CD4-positive, alpha-beta T cell treated with Interferon alpha-2 for 1 hour (primary cell): ENCODE measurements around the gene DCC.

Experiments used
- DNase-seq, 2 donors: peaks; one replicate each; pipeline ENCODE4 v3.0.0-alpha.2; 2020 to 2022

The DCC gene

DNA sequence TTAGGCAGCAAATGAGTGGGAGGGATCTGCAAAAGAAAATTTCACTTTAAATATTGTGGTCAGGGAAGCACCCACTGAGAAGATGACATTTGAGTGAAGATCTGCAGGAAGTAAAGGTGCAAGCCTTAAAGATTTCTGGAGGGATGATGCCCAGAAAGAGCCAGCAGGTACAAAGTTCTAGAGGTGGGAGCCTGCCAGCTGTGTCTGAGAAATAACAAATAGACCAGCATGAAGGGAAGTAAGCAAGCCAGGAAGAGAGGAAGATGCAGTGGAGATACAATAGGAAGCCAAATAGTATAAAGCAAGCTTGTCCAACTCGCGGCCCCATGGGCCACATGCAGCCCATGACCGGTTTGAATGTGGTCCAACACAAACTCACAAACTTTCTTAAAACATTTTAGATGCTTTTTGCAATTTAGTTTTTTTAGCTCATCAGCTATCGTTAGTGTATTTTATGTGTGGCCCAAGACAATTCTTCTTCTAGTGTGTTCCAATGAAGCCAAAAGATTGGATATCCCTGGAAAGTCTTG lies 489.9 kb downstream of the DCC start:
- DNase-seq: no peak

DNA sequence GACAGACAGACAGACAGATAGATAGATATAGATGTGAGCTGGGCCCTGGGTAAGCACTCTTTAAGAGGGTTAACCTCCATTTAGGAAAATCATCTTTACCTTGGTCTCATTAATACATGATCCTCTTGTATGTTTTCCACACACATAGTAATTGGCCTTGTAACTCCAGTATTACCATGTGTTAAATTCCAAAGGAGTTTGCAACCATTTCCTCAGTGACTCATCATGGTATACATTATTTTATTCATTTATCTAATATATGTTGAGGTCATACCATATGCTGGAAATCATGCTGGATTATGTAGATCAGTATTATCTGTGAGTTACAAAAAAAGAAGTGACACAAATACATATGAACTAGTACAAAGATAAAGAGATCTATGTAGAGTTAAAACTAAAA lies 504.3 kb downstream of the DCC start:
- no peak for DNase-seq

DNA sequence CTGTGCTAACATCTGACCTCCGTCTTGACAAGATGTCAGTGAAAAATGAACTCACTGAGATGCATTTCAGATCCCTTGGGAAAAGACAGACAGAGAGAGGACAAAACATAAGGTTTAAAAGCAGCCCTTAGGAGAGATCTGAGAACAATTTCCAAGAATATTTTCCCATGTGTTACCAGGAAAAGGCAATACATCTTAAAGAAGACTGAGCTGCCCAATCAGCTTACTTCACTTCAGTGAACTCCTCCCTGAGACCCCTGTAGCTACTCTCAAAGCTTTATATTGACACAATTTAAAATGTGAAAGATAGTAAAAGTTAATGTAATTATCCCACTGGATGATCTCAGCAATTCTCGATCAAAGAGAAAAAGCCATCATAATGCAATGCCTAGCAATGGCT lies 505.0 kb downstream of the DCC start:
- DNase-seq: no peak

DNA sequence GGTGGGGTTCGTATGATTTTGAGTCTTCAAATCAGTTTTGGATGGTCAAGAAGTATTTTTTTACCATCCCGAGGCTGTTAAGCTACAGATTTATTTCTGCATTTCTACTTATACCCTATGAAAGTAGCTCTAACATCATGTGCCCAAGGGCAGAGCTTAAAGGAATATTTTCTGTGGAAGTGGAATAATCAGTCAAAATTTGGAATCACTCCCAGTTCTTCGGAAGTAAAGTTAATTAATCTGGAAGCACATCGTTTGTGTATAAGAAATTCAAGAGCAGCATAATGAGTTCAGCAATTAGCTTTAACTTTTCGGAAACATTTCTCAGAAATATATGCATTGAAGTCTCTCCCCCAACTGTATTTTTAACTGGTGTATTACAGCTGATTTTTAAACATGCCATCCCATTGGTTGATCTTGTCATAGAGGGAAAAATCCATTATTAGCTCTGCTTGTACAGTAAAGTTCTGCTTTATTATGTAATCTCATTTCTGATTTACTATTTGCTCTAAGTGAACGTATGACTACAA lies 510.1 kb downstream of the DCC start:
- no peak for DNase-seq

DNA sequence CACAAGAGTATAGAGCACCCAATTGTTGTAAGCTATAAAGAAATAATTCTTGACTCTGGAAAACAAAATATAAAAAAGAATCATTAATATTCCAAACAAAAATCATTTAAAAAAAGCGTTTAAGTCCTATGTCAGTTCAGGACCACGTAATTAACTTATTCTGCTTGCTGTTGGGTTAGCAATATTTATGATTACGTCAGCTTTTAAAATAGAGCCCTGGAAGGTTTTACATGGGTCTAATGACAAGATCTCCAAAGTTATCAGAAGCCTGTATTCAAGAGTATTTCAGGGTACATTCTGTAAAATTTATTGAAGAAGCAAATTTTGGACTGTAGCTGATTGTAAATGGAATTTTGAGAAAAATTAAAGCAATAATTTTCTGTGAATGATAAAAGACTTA lies 521.6 kb downstream of the DCC start:
- DNase-seq: no peak

DNA sequence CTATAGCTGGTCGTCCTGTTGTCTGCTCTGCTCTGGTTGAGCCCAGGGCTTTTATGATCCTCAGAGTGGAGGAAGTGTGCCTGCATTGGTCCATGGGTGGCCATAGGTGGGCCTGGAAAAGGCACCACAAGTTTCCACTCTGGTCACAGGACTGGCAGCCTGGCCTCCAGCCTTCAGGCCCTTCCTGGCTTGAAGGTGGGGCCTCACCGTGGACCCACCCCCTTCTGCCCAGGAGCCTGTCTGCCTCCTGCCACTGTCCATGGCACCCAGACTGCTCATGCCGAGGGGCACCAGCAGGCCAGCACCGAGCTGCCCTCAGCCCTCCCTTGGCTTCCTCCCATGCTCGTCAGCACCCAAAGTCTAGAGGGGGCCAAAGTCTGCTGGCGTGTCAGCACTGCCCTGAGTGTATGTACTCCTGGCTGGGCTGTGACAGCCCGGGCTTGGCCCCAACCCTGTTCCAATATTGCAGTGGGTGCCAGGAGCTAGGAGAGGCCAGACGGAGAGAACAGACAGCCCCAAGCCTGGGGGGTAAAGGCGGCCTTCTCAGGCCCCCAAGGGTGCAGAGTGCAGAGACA lies 529.4 kb downstream of the DCC start:
- no peak for DNase-seq

DNA sequence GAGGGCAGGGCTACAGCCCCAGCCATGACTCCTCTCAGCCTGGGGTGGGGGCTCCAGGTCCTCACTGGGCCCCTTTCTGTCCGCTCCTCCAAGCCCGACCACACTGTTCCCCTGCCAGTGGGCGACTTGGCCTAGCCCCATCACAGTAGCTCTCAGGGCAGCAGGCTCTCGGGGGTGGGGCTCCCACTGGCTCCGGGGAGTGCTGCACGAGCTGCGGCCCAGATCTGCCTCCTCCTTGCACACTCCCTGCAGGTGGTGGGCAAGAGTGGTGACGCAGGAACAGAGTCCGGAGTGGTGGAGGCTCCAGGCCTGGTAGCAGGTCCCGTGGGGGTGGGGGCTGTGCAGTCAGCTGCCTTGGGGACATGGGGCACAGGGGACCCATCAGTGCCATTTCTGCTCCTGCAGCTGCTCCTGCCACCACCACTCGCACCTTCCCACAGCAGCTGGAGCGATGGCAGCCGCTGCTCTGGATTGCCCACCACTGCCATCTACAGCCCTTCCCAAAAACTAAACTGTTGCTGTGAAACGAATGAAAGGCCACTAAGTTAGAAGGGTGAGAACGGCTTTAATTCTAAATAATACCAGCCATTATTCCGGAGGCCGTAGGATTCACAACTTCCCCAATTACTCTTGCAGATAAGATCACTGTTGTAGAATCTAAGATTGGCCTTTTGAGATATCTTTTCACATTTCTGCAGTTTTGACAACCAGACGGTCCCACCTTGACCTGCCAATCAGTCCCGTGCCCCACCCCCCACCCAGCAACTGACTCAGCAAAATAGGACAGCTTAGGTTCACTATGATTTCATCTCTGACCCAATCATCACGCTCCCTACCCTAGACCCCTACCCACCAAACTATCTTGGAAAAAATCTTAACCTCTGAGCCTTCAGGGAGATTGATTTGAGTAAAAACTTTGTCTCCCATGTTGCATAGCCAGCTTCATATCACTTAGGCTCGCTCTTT lies 530.2 kb downstream of the DCC start:
- no peak for DNase-seq

DNA sequence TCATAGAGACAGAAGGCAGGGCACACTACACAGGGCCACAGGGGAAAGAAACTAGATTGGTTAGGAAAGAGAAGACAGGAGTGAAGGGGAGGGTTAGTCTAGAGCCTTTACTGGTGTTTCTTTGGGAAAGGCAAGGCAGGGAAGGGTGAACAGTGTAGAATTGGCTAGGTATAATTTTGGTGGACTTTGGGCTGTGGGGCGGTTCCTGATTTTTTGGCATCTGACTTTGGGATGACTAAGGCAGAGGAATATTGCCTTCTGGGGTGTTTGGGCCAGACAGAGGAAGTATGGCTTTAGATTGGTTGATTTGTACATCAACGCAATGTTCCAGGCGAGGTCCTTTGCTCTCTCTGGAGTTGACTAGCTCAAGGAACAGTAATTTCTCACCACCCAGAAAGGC lies 534.8 kb downstream of the DCC start:
- no peak for DNase-seq

DNA sequence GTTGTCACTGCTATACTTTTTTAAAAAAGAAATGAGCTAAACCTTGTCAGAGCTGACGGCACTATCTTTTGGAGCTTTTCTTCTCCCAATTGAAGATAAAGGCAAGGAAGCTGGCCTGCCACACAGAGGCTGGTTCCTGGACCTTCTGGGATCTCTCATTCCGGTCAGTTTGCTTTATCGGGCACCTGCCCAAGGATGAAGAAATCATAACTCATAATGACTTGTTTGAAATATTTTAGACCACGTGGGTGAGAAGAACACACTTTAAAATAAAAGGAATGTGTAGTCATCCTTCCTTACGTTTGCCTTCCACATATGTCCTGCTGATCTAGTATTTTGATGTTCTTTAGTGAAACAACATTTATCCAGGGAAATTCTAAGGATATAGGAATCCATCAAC lies 535.7 kb downstream of the DCC start:
- no peak for DNase-seq

DNA sequence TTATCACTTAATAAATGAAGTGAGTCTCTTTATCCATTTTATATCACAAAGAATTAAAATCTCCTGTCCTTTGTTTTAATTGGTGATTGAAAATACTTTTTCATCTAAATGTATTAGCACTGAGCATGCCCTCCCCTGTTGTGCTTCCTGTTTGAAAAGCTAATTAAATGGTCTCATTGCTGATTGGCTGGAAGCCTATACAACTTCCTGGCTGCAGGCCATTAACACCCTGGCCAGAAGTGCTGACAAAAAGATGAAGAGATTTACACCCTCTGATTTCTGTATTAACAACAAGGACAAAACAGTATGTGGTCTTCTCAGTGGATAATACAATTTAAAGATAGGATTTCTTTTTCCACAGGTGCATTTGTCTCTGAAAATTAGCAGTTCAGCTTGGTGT lies 548.0 kb downstream of the DCC start:
- DNase-seq: no peak

DNA sequence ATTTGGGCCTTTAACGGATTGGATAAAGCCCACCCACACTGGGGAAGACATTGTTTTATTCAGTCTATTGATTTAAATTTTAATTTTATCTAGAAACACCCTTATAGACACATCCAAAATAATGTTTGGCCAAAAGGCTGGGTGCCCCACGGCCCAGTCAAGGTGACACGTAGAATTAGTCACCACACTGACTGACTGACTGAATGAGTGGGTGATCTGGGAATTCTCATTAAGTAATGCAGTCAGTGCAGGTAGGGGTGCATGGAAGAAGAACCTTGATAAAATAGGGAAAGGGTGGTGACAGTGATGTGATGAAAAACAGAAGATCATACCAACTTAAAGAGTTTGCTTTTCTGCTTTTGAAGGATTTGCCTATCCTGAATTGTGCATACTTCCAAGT lies 554.8 kb downstream of the DCC start:
- DNase-seq: no peak

DNA sequence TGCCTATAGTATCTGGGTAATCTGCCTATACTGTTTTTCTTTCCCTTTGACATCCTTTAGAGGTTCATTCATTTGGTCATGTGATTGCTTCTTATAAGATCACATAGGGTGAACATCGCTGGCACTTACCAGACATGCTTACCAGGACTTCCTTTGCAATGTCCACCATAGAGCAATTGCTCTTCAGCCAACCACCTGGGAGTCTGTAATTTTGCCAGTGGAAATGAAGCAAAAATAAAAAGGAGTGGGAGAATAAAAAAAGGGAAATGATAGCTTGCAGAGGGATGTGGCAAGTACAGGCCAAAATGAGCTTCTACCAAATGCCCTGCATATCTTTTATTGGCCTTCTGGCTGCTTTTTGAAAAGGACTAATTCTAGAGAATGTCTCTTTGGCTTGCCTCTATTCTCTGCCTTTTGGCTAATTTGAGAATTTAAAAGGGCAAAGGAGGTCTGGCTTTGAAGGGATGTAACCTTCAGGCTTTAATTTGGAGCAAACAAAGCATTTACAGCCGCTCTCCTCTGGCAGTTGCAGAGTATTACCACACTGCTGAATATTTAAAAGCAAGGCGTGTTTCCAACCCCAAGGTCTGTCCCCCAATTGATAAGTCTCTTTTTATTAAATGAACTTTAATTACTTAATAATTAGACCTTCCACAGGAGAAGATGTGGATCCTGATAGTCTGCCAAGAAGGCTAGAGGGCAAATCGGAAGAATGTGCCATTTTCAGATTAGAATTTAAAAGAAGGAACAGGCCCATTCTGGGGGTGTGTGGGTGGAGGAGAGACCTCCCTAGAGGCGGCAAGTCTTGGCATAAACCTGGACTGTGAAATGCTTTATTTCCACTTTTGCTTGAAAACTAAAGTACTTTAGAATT lies 557.9 kb downstream of the DCC start:
- DNase-seq: no peak

DNA sequence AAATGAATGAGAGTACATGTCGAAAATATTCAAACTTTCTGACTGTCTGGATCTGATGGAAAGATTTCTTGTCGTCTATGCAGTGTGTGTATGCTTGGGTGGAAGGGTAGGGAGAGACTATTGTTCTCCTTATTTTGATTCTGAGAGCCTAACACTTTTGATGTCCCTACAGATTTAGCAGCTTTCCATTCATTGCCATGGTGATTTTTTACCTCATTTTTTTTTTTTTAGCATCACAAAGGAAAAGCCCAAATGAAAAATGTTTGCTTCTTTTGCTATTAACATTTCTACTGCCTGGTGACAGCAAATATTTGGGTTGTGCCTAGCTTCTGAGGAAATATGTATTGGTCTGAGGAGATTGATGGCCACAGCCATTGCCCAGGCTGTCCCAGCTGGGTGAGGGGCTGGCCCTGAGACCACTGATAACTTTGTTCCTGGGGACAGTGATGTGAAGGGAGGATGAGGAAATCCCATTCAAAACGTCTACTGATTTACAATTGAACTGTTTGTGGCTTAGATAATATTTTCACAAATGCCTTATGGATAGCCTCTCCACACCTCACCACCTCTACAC lies 558.6 kb downstream of the DCC start:
- no peak for DNase-seq

DNA sequence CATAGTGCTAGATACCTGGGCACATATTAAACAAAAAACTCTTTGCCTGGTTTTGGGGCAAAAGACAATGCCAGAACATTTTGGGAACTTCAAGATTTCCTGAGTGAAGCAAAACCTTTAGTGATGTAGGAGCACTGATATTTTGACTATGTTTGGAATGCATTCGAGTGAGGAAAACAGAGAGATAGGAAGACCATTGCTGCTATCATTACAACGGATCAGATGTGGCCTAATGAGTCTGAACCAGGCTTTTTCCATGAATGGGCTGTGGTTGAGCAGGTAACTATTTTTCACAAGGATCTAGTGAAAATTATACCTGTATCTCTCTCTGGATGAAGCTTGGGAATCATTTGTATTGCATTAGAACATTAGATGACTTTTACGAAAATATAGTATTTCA lies 562.2 kb downstream of the DCC start:
- DNase-seq: no peak

DNA sequence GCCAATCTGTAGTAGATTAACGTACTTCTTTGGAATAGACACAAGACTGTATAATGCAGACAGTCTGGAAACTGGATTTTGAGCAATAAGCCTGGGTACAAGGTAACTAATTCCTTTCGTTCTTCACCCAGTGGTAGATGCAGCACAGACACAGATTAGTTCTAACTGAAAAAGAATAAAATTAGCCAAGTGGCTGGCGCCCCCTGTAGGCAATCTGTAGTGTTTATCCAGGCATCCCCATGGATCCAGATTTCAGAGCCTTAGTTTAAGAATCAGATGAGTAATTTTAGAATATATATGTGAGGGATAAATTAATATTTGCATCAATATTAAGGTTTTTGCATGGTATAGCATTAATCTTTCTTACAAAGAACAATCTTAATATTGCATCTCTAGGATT lies 563.9 kb downstream of the DCC start:
- no peak for DNase-seq

DNA sequence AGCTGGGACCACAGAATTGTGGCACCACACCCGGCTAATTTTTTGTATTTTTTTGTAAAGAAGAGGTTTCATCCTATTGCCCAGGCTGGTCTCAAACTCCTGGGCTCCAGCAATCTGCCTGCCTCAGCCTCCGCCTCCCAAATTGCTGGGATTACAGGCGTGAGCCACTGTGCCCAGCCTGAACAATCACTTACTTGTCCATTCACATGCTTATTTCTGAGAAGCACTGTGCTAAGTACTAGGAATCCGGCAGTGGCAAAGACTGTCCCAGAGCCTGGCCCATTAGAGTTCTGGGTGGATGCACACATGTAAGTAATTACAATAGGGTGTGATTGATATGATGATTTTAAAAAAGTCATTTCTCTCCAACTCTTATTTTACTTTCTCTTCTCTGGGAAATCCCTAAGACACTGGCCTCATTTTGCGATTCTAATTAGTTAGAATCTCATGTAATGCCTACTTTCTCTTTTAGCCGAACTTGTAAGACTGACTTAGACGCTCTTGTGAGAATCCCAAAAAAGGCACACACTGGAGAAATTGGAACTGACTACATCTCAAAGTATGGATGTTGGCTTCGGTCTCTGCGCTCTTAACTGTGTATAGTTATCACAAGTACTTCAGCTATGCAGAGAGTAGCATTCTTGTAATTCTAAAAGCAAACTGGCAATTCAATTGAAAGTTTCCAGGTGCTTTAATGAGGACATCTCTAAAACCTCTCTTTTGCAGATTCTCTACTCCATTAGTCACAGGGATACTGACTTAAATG lies 567.7 kb downstream of the DCC start:
- DNase-seq: no peak

DNA sequence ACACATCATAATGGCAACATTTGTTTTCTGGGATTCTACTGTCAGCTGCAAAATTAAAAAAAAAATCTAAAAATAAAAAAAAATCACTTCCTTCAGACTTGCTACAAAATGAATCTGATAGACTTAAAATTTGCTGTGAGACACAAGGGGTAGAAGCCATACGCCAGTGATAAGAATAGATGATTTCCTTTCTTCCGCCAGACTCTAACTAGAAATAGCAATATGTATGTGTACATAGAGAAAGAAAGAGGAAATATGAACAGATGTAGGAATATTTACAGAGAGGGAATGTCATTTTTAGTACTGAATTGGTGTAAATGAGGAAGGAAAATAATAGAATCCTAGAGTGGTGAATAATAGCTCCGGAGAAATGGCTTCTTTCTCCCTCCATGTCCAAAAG lies 574.2 kb downstream of the DCC start:
- no peak for DNase-seq

DNA sequence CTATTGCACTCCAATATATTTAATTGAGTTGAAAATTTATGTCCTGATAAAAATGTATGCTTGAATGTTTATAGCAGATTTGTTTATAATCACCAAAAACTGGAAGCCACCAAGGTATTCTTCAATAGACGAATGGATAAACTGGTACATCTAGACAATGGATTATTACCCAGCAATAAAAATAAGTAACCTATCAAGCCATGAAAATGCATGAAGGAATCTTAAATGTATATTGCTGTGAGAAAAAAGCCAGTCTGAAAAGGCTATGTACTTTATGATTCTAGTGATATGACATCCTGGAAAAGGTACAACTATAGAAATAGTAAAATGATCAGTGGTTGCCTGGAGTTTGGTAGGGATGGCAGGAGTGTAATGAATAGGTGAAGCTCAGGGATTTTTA lies 580.7 kb downstream of the DCC start:
- no peak for DNase-seq

DNA sequence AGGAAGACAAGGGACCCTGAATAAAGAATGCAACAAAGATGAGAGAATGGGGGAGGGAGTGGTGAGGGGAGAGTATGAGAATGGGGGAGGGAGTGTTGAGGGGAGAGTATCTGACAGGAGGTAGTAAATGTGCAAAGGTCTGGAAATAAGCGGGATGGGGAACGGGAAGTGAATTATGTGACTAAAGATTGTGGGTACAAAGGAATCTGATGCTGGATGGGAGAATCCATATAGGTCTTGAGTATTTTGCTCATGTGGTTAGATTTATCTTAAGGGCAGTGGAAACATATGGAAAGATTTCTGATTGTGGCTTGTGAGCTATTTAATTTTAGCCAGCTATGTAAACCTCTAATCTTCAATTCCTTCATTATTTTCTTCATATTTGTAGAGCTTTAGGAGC lies 593.4 kb downstream of the DCC start:
- DNase-seq: no peak

DNA sequence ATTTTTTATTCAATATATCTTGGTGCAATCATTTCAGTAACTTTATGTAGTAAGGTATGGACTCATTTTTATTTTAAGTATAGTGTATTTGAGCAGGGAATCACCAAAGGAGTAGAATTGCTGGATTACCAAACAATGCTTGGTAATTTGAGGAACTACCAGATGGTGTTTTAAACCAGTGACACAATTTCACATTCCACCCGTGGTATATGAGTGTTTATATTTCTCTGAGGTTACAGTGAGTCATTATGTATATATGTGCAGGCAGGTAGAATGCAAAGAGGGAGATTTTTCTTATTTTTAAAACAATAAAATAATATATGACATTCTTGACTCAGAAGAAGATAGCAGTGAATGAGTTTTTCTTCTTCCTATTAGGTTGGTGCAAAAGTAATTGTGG lies 596.9 kb downstream of the DCC start:
- DNase-seq: no peak

DNA sequence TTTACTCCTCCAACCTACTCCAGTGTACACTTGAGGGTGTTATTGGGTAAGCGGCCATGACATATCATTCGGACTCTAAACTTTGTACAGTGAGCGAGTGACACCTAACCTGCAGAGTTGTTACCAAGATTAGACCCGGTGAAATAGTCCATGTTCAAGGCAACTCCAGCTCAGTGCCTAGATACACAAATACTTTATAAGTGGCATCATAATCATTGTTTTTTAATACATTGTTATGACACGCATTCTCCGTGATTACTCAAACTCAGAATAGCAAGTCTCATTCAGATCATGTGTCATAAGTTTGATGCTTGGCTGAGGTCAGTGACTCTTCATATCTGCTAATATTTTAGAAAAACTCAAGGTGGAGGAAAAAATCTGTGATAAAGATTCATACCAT lies 597.8 kb downstream of the DCC start:
- no peak for DNase-seq

DNA sequence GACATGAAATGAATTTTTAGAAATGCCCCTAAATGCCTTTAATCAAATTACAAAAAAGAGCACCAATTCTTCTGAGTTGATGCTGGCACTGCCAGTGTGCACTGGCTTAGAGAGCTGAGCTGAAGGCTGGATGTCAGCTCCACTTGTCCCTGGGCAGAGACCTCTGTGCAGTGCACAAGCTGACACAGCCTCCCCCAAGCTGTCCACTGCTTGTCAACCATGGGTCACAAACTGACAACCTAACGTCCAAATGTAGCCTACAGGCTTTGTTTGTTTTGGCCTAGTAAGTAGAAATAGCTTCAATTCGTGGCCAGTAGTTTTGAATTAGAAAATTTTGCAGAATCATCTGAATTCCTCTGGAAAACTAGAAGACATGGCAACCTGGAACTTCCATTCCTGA lies 605.6 kb downstream of the DCC start:
- no peak for DNase-seq
